Colon (tissue), 2 donors: Measurements from ENCODE around the gene GPR158.

Experiments used
- FAIRE-seq: peaks from 2 replicates; lab custom pipeline; 2012; peaks lifted over from hg19 to GRCh38; lab: Jason Lieb, UNC
- donor health status: control.
- donor health status: control.

The GPR158 gene

DNA sequence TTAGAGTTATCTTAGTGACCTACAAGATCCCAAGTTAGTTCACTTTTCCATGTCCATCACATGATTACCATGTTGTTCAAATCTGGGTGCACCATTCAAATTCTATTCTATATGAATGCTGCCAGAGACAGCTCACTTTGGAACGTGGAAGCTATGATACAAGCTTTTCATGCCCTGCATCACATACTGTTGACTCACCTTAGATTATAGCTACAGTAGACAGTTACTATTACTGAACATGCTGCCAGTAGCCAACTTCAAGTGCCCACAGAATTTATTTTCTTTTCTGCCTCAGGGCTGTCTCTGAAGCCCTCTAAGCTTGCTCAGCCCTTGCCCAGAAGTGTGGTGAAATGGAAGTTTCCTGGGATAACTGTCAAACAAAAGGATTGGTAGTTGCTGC, 231.1 kb downstream of the GPR158 start:
- FAIRE-seq: no peak

DNA sequence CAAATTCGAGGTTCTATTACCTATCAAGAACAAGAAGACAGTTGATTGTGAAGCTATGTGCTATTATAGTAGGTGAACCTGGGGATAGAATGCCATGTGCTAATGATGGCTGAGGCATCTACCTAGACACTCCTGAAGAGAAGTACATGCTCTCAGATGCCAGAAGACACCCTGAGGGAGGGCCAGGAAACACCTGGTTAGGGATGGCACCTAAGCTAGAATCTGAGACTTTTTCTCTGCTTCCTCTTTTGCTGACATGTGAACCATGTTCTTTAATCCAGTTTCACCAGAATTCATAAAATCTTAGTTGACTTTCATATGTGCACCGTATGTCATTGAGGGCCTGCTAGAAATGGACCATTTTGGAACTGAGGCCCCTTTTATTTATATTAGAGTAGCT, 242.8 kb downstream of the GPR158 start:
- FAIRE-seq: no peak

GRCh38 chr10:25425776-25426175, 251.0 kb downstream of the GPR158 start:
- no peak for FAIRE-seq

- no peak for FAIRE-seq
Measured at GRCh38 chr10:25436431-25436830, 261.6 kb downstream of the GPR158 start.

GRCh38 chr10:25441270-25441669, 266.5 kb downstream of the GPR158 start:
- no peak for FAIRE-seq

DNA sequence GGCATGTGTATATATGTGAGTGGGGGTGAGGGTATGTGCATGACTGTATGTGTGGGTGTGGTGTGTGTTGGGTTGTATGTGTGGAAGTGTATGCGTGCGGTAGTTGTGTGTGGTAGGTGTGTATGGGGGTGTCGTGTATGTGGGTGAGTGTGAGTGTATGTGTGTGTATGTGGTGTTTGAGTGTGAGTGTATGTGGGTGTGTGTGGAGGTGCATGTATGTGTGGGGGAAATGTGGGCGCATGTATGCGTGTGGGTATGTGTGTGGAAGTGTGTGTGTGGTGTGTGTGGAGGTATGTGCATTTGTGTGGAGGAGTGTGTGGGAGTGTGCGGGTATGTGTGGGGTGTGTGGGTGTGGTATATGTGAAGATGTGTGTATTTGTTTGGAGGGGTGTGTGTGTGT, 269.5 kb downstream of the GPR158 start:
- FAIRE-seq: no peak

DNA sequence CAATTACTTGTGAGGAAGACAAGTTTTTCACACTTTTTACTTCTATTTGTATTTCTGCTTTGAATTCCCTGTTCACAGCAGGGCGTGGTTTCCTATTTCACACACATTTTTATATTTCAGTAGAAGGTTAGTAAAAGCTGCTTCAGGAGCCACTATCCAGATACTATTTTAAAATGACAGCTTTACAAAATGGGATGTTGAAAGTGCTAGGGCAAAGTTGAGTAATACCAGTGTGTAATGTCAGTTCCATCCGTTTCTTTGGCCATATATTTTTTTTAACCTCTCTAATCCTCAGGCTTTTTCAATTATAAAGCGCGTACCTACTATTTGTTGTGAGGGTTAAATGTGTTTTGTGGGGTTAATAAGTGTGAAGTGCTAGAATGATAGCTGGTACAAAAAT, 276.6 kb downstream of the GPR158 start:
- no peak for FAIRE-seq

GRCh38 chr10:25453619-25454018, 278.8 kb downstream of the GPR158 start:
- FAIRE-seq: no peak

GRCh38 chr10:25455980-25456567, 281.3 kb downstream of the GPR158 start:
- no peak for FAIRE-seq

- no peak for FAIRE-seq
Measured at GRCh38 chr10:25457552-25457951, 282.8 kb downstream of the GPR158 start.

- no peak for FAIRE-seq
Measured at GRCh38 chr10:25465582-25466372, 291.0 kb downstream of the GPR158 start.

GRCh38 chr10:25467881-25468280, 293.1 kb downstream of the GPR158 start:
- no peak for FAIRE-seq

GRCh38 chr10:25481467-25481866, 306.7 kb downstream of the GPR158 start:
- FAIRE-seq: no peak

GRCh38 chr10:25483999-25484398, 309.2 kb downstream of the GPR158 start:
- FAIRE-seq: no peak

GRCh38 chr10:25487266-25487665, 312.5 kb downstream of the GPR158 start:
- FAIRE-seq: no peak

GRCh38 chr10:25492040-25492439, 317.2 kb downstream of the GPR158 start:
- no peak for FAIRE-seq

DNA sequence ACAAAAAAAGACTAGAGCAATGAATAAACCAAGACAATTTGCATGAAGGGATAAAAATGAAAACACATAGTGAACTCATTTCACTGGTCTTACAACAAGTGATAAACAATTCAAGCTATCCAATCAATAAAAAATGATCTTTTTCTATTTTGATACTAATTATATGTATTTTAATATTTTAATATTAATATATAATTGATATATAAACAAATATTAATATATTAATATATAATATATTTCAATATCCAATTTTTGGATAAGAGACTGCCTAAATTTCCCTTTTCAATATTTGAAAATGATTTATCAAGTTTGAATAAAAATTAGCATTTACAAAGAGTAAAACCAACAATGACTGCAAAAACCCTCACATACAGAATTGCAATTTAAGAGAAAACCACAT, 317.9 kb downstream of the GPR158 start:
- FAIRE-seq: no peak

DNA sequence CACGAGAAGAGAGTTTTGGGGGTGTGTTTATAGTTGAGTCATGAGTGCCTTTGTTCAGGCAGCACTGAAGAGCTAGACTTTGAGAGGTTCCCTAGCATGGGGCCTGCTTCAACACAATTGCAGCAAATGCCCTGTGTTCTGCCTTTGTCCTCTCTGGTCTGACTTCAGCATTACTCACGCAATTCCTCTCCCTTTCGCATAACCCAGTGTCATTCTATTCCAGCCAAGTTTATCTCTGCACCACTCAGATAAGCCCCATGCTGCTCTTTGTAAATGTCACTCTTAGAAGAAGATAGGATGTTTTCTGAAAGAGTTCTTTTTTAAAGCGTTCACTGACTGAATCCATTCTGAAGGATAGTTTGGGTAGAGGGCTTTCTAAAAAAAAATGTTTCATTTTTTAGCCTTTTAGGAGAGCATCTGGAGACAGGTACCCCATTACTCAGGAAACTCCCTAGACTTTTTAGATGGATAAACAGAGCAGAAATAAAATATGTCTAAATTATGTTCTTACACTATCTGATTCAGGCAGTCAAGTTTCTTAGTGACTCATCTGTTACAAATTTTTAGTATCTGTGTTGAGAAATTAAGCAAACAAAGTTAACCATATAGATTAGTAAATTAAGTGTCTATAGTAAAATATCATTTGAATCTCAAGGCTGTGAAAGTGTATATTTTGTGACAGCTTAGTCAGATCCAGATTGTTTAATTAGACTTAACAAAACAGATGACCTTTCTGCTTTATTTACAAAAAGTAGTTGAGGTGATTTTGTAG, 318.5 kb downstream of the GPR158 start:
- no peak for FAIRE-seq

- FAIRE-seq: no peak
Measured at GRCh38 chr10:25497246-25497645, 322.4 kb downstream of the GPR158 start.

DNA sequence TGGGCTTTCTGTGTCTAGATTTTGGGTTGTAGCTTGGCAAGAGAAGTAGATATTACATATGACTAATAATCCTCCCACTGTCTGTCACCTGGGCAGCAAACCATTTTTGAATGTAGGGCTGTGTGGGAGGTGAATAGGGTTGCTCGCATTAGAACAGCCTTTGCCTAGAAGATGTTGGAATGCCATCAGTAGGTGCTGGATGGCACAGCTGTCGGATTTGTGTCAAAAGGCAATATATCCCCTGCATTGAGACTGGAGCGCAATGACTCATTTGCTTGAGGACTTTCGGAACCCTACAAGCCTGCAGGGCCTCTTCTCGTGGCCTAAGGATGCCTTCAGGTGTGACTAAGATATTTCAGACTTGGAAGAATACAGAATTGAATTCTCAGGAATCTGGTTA, 323.8 kb downstream of the GPR158 start:
- no peak for FAIRE-seq

DNA sequence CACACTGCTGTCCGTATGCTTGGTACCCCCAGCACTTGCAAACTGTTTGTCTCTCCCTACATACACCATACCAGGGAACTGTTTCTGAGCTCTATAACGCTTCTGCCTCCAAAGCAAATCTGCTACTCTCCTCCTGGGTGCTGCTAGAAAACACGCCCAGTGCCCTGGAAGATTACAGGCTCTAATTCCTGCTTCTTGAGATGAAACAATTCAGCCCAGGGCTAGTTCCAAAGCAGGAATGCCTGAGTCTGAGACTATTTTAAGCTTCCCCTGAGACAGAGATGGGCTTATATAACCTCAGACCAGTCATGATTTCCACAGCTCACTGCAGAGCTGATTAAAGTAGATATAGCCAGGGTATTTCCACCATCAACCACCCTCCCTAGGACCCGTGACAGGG, 327.1 kb downstream of the GPR158 start:
- no peak for FAIRE-seq

DNA sequence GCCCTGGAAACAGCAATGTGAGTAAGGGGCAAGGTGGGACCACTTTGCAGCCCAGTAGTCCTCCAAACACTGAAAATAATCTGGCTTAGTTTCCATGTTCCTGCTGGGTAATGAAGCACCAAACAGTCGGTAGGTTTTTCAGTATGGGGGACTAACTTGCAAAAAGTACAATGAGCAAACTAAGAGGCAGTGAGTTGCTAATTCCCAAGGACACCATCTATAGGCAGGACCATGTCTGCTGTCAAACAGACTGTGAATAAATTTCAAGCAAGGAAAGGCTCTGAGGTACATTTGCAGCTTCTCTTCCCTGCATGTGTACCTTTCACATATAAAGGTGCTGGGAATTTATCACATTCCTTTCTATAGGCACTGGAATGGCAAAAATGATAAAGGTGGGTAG, 327.7 kb downstream of the GPR158 start:
- no peak for FAIRE-seq

DNA sequence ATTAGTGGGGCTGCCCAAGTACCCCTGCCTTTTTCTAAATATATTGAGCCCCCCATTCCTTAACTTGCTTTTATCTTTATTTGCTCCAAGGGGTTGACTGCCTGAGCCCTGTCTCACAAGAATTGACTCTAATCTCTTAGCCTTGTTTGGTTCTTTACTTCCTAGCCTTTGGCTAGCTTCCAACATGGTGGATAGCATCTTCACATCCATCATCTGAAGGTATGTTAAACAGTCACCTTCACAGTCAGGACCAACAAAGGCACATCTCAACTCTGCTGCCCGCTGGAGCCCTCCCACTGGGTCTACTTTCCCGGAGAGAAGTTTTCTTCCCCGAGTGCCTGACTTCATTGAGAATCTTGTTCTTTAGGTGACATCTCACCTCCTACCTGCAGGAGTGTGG, 329.5 kb downstream of the GPR158 start:
- no peak for FAIRE-seq
